HCT116 (cell line): ENCODE measurements around the gene GPR176. TPM values are rescaled to one million over a fixed set of nuclear protein-coding genes. Genes with fewer than 3 reads are reported as not detected.

Experiments
- ATAC-seq: fragments of 200-7000 bp; cut with Tn5 transposase; 2 replicates; pipeline ENCODE4 v1.9.1; 2020; ENCODE audit warnings: mild to moderate bottlenecking, moderate library complexity
- BruUV-seq: library from RNA; stranded (reverse); fragments of 400-500 nt; replicated peaks from 2 replicates; lab custom pipeline; 2021; lab: Mats Ljungman, UMichigan
- CTCF ChIA-PET: fragments of 300-600 bp; sonication (Branson Sonifier 250); formaldehyde crosslinking; loops from one replicate; lab custom pipeline; 2021; ENCODE audit warnings: antibody characterized with exemption; lab: Charles Lee
- POLR2A ChIA-PET: fragments of 300-600, 350-600 bp; sonication (Branson Sonifier 250); formaldehyde crosslinking; loops from one replicate; lab custom pipeline; 2021; ENCODE audit warnings: antibody characterized with exemption; lab: Charles Lee
- RAD21 ChIA-PET, 2 experiments: fragments of 300-600 bp; sonication (Branson Sonifier 250); formaldehyde crosslinking; loops; one replicate each; lab custom pipeline; 2023; ENCODE audit warnings: low total read pairs in 2 of 2; ENCODE audit not compliant: uncharacterized antibody in 2 of 2, unreplicated experiment in 2 of 2, low non-redundant PET in 1 of 2; lab: Charles Lee
- DNase-seq: peaks from one replicate; pipeline ENCODE4 v3.0.0-alpha.2; 2010; ENCODE audit warnings: low read depth, low spot score
- H2AFZ ChIP-seq: fragments of 200-600 bp; shearing (Covaris generic), sonication (generic); 2 replicates; pipeline ENCODE4 v1.6.1; 2017; ENCODE audit warnings: low read depth, mixed run types, mixed read lengths, antibody characterized with exemption, low read length; ENCODE audit not compliant: poor library complexity, severe bottlenecking
- H3K27ac ChIP-seq: 2 replicates; pipeline ENCODE4 v1.5.1; 2012; ENCODE audit warnings: low read depth, low read length
- H3K27me3 ChIP-seq: fragments of 200-600 bp; sonication (generic); 2 replicates; pipeline ENCODE4 v1.6.1; 2016; ENCODE audit warnings: mixed run types, low read length, mixed read lengths; ENCODE audit not compliant: insufficient read depth
- H3K36me3 ChIP-seq, 2 experiments: fragments of 200-500 bp in 1 of 2; fragments of 200-600 bp in 1 of 2; sonication (Bioruptor generic) in 1 of 2; sonication (generic) in 1 of 2; 2 replicates each; pipeline versions ENCODE4 v1.5.1 to v1.6.1; 2014 to 2016; ENCODE audit warnings: low read length in 2 of 2, inconsistent platforms in 1 of 2, mixed read lengths in 1 of 2, mixed run types in 1 of 2; ENCODE audit not compliant: insufficient read depth in 2 of 2, control insufficient read depth in 1 of 2
- H3K4me1 ChIP-seq, 2 experiments: fragments of 200-600 bp in 1 of 2; sonication (generic) in 1 of 2; 2 replicates each; pipeline versions ENCODE4 v1.5.1 to v1.6.1; 2012 to 2017; ENCODE audit warnings: low read length in 2 of 2, inconsistent platforms in 1 of 2, mild to moderate bottlenecking in 1 of 2, mixed read lengths in 1 of 2, mixed run types in 1 of 2, moderate library complexity in 1 of 2; ENCODE audit not compliant: insufficient read depth in 2 of 2, control insufficient read depth in 1 of 2
- H3K4me2 ChIP-seq: fragments of 200-600 bp; sonication (generic); 2 replicates; pipeline ENCODE4 v1.6.1; 2017; ENCODE audit warnings: mixed run types, low read length, mixed read lengths
- H3K4me3 ChIP-seq, 2 experiments: fragments of 200-600 bp in 1 of 2; sonication (generic) in 1 of 2; replicated peaks in 1 of 2; 2 replicates each; pipeline ENCODE4 v1.5.1; 2011 to 2016; ENCODE audit warnings: low read length in 2 of 2, control low read depth in 1 of 2, low read depth in 1 of 2, mild to moderate bottlenecking in 1 of 2, mixed read lengths in 1 of 2, mixed run types in 1 of 2
- H3K79me2 ChIP-seq: fragments of 200-600 bp; sonication (generic); 2 replicates; pipeline ENCODE4 v1.6.1; 2017; ENCODE audit warnings: mild to moderate bottlenecking, mixed run types, low read length, moderate library complexity, mixed read lengths; ENCODE audit not compliant: insufficient read depth
- H3K9ac ChIP-seq: fragments of 200-600 bp; sonication (generic); 2 replicates; pipeline ENCODE4 v1.6.1; 2016; ENCODE audit warnings: low read length, mixed read lengths
- H3K9me2 ChIP-seq: fragments of 200-600 bp; sonication (generic), shearing (Covaris generic); 2 replicates; pipeline ENCODE4 v1.6.1; 2017; ENCODE audit warnings: mixed run types, mild to moderate bottlenecking, moderate library complexity; ENCODE audit not compliant: insufficient read depth
- H3K9me3 ChIP-seq, 2 experiments: fragments of 200-500 bp in 1 of 2; fragments of 200-600 bp in 1 of 2; sonication (Bioruptor generic) in 1 of 2; sonication (generic) in 1 of 2; 2 replicates each; pipeline ENCODE4 v1.6.1; 2014 to 2017; ENCODE audit warnings: low read length in 2 of 2, mixed read lengths in 2 of 2, inconsistent platforms in 1 of 2, low read depth in 1 of 2, mild to moderate bottlenecking in 1 of 2, mixed run types in 1 of 2, moderate library complexity in 1 of 2; ENCODE audit not compliant: control insufficient read depth in 1 of 2, insufficient read depth in 1 of 2
- H4K20me1 ChIP-seq: fragments of 200-600 bp; sonication (generic), shearing (Covaris generic); 2 replicates; pipeline ENCODE4 v1.6.1; 2017; ENCODE audit warnings: mixed run types, mild to moderate bottlenecking, moderate library complexity; ENCODE audit not compliant: insufficient read depth
- CBX3 ChIP-seq: IDR thresholded peaks from 2 replicates; pipeline ENCODE4 v1.6.1; 2012; ENCODE audit warnings: low read depth
- EGR1 ChIP-seq: IDR thresholded peaks from 2 replicates; pipeline ENCODE4 v1.6.1; 2012; ENCODE audit warnings: low read depth
- ELF1 ChIP-seq: IDR thresholded peaks from 2 replicates; pipeline ENCODE4 v1.6.1; 2012; ENCODE audit warnings: low read depth, borderline replicate concordance
- EZH2 ChIP-seq: fragments of 200-600 bp; sonication (generic); IDR thresholded peaks from 2 replicates; pipeline ENCODE4 v1.6.1; 2017; ENCODE audit warnings: antibody characterized with exemption, mixed run types
- EZH2phosphoT487 ChIP-seq: fragments of 200-600 bp; IDR thresholded peaks from 2 replicates; pipeline ENCODE4 v1.6.1; 2018; ENCODE audit warnings: antibody characterized with exemption, borderline replicate concordance
- FOSL1 ChIP-seq: IDR thresholded peaks from 2 replicates; pipeline ENCODE4 v1.6.1; 2012; ENCODE audit warnings: low read depth
- JUND ChIP-seq: IDR thresholded peaks from 2 replicates; pipeline ENCODE4 v1.6.1; 2012
- MAX ChIP-seq: IDR thresholded peaks from 2 replicates; pipeline ENCODE4 v1.6.1; 2012
- POLR2A ChIP-seq: IDR thresholded peaks from 2 replicates; pipeline ENCODE4 v1.7.0; 2011; ENCODE audit warnings: borderline replicate concordance; ENCODE audit not compliant: insufficient read depth, insufficient read length; ENCODE audit errors: extremely low read depth
- POLR2AphosphoS5 ChIP-seq: IDR thresholded peaks from 2 replicates; pipeline ENCODE4 v1.6.1; 2011; ENCODE audit warnings: mild to moderate bottlenecking, low read depth, low read length, moderate library complexity
- RAD21 ChIP-seq: IDR thresholded peaks from 2 replicates; pipeline ENCODE4 v1.6.1; 2012; ENCODE audit warnings: low read depth, mild to moderate bottlenecking
- REST ChIP-seq: IDR thresholded peaks from 2 replicates; pipeline ENCODE4 v1.6.1; 2012; ENCODE audit warnings: low read depth
- SIN3A ChIP-seq: IDR thresholded peaks from 2 replicates; pipeline ENCODE4 v1.6.1; 2012; ENCODE audit warnings: low read depth
- SP1 ChIP-seq: IDR thresholded peaks from 2 replicates; pipeline ENCODE4 v1.6.1; 2012; ENCODE audit warnings: low read depth
- SRF ChIP-seq: IDR thresholded peaks from 2 replicates; pipeline ENCODE4 v1.6.1; 2012; ENCODE audit warnings: low read depth
- TCF7L2 ChIP-seq: IDR thresholded peaks from 2 replicates; pipeline ENCODE4 v1.7.0; 2011; ENCODE audit warnings: borderline replicate concordance, inconsistent platforms; ENCODE audit not compliant: insufficient read depth, insufficient read length; ENCODE audit errors: extremely low read depth
- YY1 ChIP-seq: IDR thresholded peaks from 2 replicates; pipeline ENCODE4 v1.6.1; 2011; ENCODE audit warnings: low read length, low read depth, moderate library complexity, mild to moderate bottlenecking; ENCODE audit not compliant: insufficient replicate concordance; ENCODE audit errors: extremely low read depth
- ZBTB33 ChIP-seq: IDR thresholded peaks from 2 replicates; pipeline ENCODE4 v1.6.1; 2011; ENCODE audit warnings: mild to moderate bottlenecking, low read length, moderate library complexity; ENCODE audit not compliant: insufficient replicate concordance; ENCODE audit errors: extremely low read depth
- ZFX ChIP-seq: fragments of 450-650 bp; IDR thresholded peaks from 2 replicates; pipeline ENCODE4 v1.6.1; 2017
- ZNF274 ChIP-seq: fragments of 200-500 bp; sonication (Bioruptor generic); IDR thresholded peaks from 2 replicates; pipeline ENCODE4 v1.6.1; 2014; ENCODE audit warnings: mild to moderate bottlenecking, low read depth, low read length, inconsistent platforms
- intact Hi-C: fragments of 100-400 bp; cut with micrococcal nuclease; formaldehyde crosslinking; loops from 2 replicates; pipeline ENCODE4 v1.10.0; 2022
- total RNA-seq: library from RNA; stranded (reverse); gene quantifications from one replicate; pipeline ENCODE4 v1.2.1, GENCODE V29; 2021; ENCODE audit not compliant: unreplicated experiment

GPR176 gene
- total RNA-seq, 1 experiment from 2014 or later: 1.7 TPM

- TF ChIP-seq REST (no peak), POLR2AphosphoS5 (no peak), ZFX (no peak), EGR1 (no peak)
Measured at GRCh38 chr15:39931615-39932014, 11.5 kb upstream of the GPR176 start (continued).

GRCh38 chr15:39926526-39926925, 6.5 kb upstream of the GPR176 start:
- CTCF ChIA-PET: no interaction called here
- no peak for DNase-seq
- no peak for ATAC-seq
- TF ChIP-seq ZNF274 (no peak), CBX3 (no peak), ZBTB33 (no peak), POLR2AphosphoS5 (no peak), MAX (no peak), POLR2A (no peak), ZFX (no peak), EZH2 (no peak), RAD21 (no peak), EGR1 (no peak), SIN3A (no peak), ELF1 (no peak), EZH2phosphoT487 (no peak), SP1 (no peak), TCF7L2 (no peak), JUND (no peak), FOSL1 (no peak), SRF (no peak), YY1 (no peak)

More at GRCh38 chr15:39926526-39926925, 6.5 kb upstream of the GPR176 start:
- BruUV-seq: no TSS peak
- intact Hi-C loops: no loop called here
- no peaks in the 10 kb centered on the region for H3K9me2 ChIP-seq
- no peak overlapping the region for H3K27ac ChIP-seq
- no peaks in the 10 kb centered on the region for H3K36me3 ChIP-seq
- H3K27me3 ChIP-seq: no peaks in the 10 kb centered on the region
- no peak overlapping the region for H3K9ac ChIP-seq
- no peaks in the 10 kb centered on the region for H3K9me3 ChIP-seq
- ChIA-PET RAD21 (no interaction called here), POLR2A (no interaction called here)
- no peak overlapping the region for H2AFZ ChIP-seq
- no peaks in the 10 kb centered on the region for H4K20me1 ChIP-seq
- no peak overlapping the region for H3K4me3 ChIP-seq
- peaks cover 0 to 11% of the 10 kb centered on the region in 2 experiments; a peak in 3 of 4 replicates for H3K4me1 ChIP-seq
- no peaks in the 10 kb centered on the region for H3K79me2 ChIP-seq
- H3K4me2 ChIP-seq: no peak overlapping the region
